B cell (primary cell): ENCODE measurements around the gene PLA2G4F. TPM values are rescaled to one million over a fixed set of nuclear protein-coding genes. Genes with fewer than 3 reads are reported as not detected.

Experiments used
- ATAC-seq: fragments of 200-7000 bp; cut with Tn5 transposase; one replicate; pipeline ENCODE4 v1.10.0; 2021; ENCODE audit warnings: low read depth, mild to moderate bottlenecking, moderate number of reproducible peaks, moderate library complexity
- CTCF ChIA-PET: fragments of 350-600 bp; sonication (Branson Sonifier 250); formaldehyde crosslinking; loops from one replicate; lab custom pipeline; 2021; ENCODE audit warnings: antibody characterized with exemption, inconsistent platforms; lab: Charles Lee
- POLR2A ChIA-PET: fragments of 350-600 bp; sonication (Branson Sonifier 250); formaldehyde crosslinking; loops from one replicate; lab custom pipeline; 2021; ENCODE audit warnings: antibody characterized with exemption; lab: Charles Lee
- DNase-seq: peaks from one replicate; pipeline ENCODE4 v3.0.0; 2013
- H2AFZ ChIP-seq: 2 replicates; pipeline ENCODE4 v1.6.1; 2012; ENCODE audit warnings: mild to moderate bottlenecking, low read depth, low read length; ENCODE audit not compliant: insufficient read depth, poor library complexity, severe bottlenecking
- H3K27ac ChIP-seq, 2 donors: 1 replicate in 1 of 2; 2 replicates in 1 of 2; pipeline ENCODE4 v1.5.1; 2012 to 2013; ENCODE audit warnings: low read length in 2 of 2, mild to moderate bottlenecking in 2 of 2, moderate library complexity in 1 of 2
- H3K27me3 ChIP-seq, 4 experiments: fragments of 200-600 bp in 1 of 4; sonication (generic) in 1 of 4; replicated peaks in 1 of 4; 1 replicate in 2 of 4; 2 replicates in 2 of 4; pipeline versions ENCODE4 v1.6.1 to v1.7.0; 2013 to 2016; ENCODE audit warnings: low read length in 3 of 4, mild to moderate bottlenecking in 2 of 4, mixed read lengths in 1 of 4, moderate library complexity in 1 of 4; ENCODE audit not compliant: insufficient read depth in 4 of 4, control insufficient read depth in 3 of 4; ENCODE audit errors: control extremely low read depth in 1 of 4
- H3K36me3 ChIP-seq, 2 experiments: replicated peaks in 1 of 2; 1 replicate in 1 of 2; 2 replicates in 1 of 2; pipeline versions ENCODE4 v1.6.1 to v1.7.1; 2013; ENCODE audit warnings: low read length in 1 of 2; ENCODE audit not compliant: insufficient read depth in 2 of 2, control insufficient read depth in 1 of 2; ENCODE audit errors: control extremely low read depth in 1 of 2, extremely low read depth in 1 of 2
- H3K4me1 ChIP-seq, 2 donors: fragments of 200-600 bp in 1 of 2; sonication (generic) in 1 of 2; 1 replicate in 1 of 2; 2 replicates in 1 of 2; pipeline versions ENCODE4 v1.5.1 to v1.6.1; 2013 to 2017; ENCODE audit warnings: low read length in 2 of 2; ENCODE audit not compliant: control insufficient read depth in 2 of 2, insufficient read depth in 2 of 2
- H3K4me2 ChIP-seq: replicated peaks from 2 replicates; pipeline ENCODE3; 2012; ENCODE audit warnings: mild to moderate bottlenecking, low read depth, low read length; ENCODE audit not compliant: poor library complexity, severe bottlenecking
- H3K4me3 ChIP-seq, 5 experiments: fragments of 200-600 bp in 1 of 5; sonication (generic) in 1 of 5; 1 replicate in 3 of 5; 2 replicates in 2 of 5; pipeline versions ENCODE4 v1.5.1 to v1.7.0; 2011 to 2016; ENCODE audit warnings: low read length in 4 of 5, mild to moderate bottlenecking in 4 of 5, low read depth in 2 of 5, control low read depth in 1 of 5, moderate library complexity in 1 of 5; ENCODE audit not compliant: insufficient read depth in 1 of 5; ENCODE audit errors: control extremely low read depth in 1 of 5, extremely low read depth in 1 of 5
- H3K79me2 ChIP-seq: fragments of 200-600 bp; sonication (generic); one replicate; pipeline ENCODE4 v1.6.0; 2016; ENCODE audit warnings: low read length; ENCODE audit not compliant: control insufficient read depth, insufficient read depth
- H3K9ac ChIP-seq: fragments of 200-600 bp; sonication (generic); 2 replicates; pipeline ENCODE4 v1.6.1; 2017; ENCODE audit warnings: mild to moderate bottlenecking, low read length, moderate library complexity
- H3K9me3 ChIP-seq, 3 donors: one replicate each; pipeline versions ENCODE4 v1.6.1 to v1.7.1; 2013; ENCODE audit warnings: low read length in 2 of 3; ENCODE audit not compliant: control insufficient read depth in 2 of 3, insufficient read depth in 1 of 3; ENCODE audit errors: control extremely low read depth in 1 of 3
- H4K20me1 ChIP-seq: 2 replicates; pipeline ENCODE4 v1.6.0; 2012; ENCODE audit warnings: mild to moderate bottlenecking, low read length; ENCODE audit not compliant: insufficient read depth, control insufficient read depth, poor library complexity, severe bottlenecking
- H3K27ac Mint-ChIP-seq: one replicate; pipeline ENCODE4 v1.8.0; 2021; ENCODE audit warnings: mixed read lengths
- H3K27me3 Mint-ChIP-seq: one replicate; pipeline ENCODE4 v1.8.0; 2021; ENCODE audit warnings: mixed read lengths
- H3K4me1 Mint-ChIP-seq: one replicate; pipeline ENCODE4 v1.8.0; 2021; ENCODE audit warnings: mixed read lengths
- H3K4me3 Mint-ChIP-seq: one replicate; pipeline ENCODE4 v1.8.0; 2021; ENCODE audit warnings: mixed read lengths
- H3K9me3 Mint-ChIP-seq: one replicate; pipeline ENCODE4 v1.8.0; 2022; ENCODE audit warnings: mixed read lengths; ENCODE audit not compliant: insufficient read depth
- CTCF ChIP-seq: fragments of 200-600 bp; IDR thresholded peaks from one replicate; pipeline ENCODE4 v1.8.0; 2022; ENCODE audit warnings: antibody characterized with exemption, mild to moderate bottlenecking
- EZH2 ChIP-seq: IDR thresholded peaks from 2 replicates; pipeline ENCODE4 v1.6.1; 2012; ENCODE audit warnings: borderline replicate concordance, low read depth, mild to moderate bottlenecking, moderate library complexity, low read length; ENCODE audit not compliant: insufficient read depth, poor library complexity, severe bottlenecking
- WGBS: methylation state at CpG from one replicate; pipeline ENCODE4 v1.1.5; 2013; ENCODE audit warnings: missing lambda C conversion rate; ENCODE audit not compliant: insufficient coverage; 5-methylcytosine and 5-hydroxymethylcytosine counted together
- intact Hi-C: fragments of 100-400 bp; cut with micrococcal nuclease; formaldehyde crosslinking; loops from one replicate; pipeline ENCODE4 v1.10.0; 2022
- polyA plus RNA-seq: library from polyadenylated mRNA; depleted of rRNA; stranded (reverse); fragments of >200 nt; gene quantifications from 2 replicates; pipeline ENCODE4 v1.2.3, GENCODE V29; 2012
- total RNA-seq, 2 donors: library from RNA; stranded (reverse); fragments of 120-200 nt in 1 of 2; gene quantifications; 1 replicate in 1 of 2; 2 replicates in 1 of 2; pipeline versions ENCODE4 v1.2.3 to v1.2.4, GENCODE V29; 2013 to 2022

The PLA2G4F gene
- total and polyA plus RNA-seq, 2 donors (not counting 1 experiment from before 2014, with no cell fraction given) = not detected

- ChIA-PET CTCF (no interaction called here), POLR2A (no interaction called here)
- no peaks in the 10 kb centered on the region for H3K9me3 Mint-ChIP-seq
- Histone ChIP-seq H3K9ac (no peak overlapping the region), H3K79me2 (no peaks in the 10 kb centered on the region), H3K27me3 (peaks cover 0 to 5% (median 0%) of the 10 kb centered on the region in 4 experiments), H3K4me2 (no peak overlapping the region), H3K9me3 (no peaks in the 10 kb centered on the region), H3K4me3 (no peak overlapping the region), H3K4me1 (no peaks in the 10 kb centered on the region), H2AFZ (no peak overlapping the region), H3K27ac (no peak overlapping the region), H3K36me3 (no peaks in the 10 kb centered on the region), H4K20me1 (no peaks in the 10 kb centered on the region)
- TF ChIP-seq CTCF = no peak
- TF ChIP-seq EZH2 = no peak
- WGBS = 96% methylated on average over 4 of the region's 9 CpGs
- ATAC-seq = no peak
- no peak for DNase-seq
- H3K4me3 Mint-ChIP-seq = no peak overlapping the region
- H3K27ac Mint-ChIP-seq = no peak overlapping the region
- H3K4me1 Mint-ChIP-seq = no peaks in the 10 kb centered on the region
- H3K27me3 Mint-ChIP-seq = peaks cover 20% of the 10 kb centered on the region
- intact Hi-C loops = no loop called here
These were observed 65.7 kb downstream of the PLA2G4F start for GRCh38 chr15:42090781-42091180.

GRCh38 chr15:42090370-42090769, 66.1 kb downstream of the PLA2G4F start:
- TF ChIP-seq CTCF (no peak), EZH2 (no peak)
- no peaks in the 10 kb centered on the region for H3K4me1 ChIP-seq
- no peak for DNase-seq
- H3K27ac ChIP-seq = no peak overlapping the region
- H3K9me3 ChIP-seq = no peaks in the 10 kb centered on the region
- peaks cover 0 to 5% (median 0%) of the 10 kb centered on the region in 4 experiments for H3K27me3 ChIP-seq
- intact Hi-C loops = no loop called here
- 60% methylated on average over 4 of the region's 7 CpGs for WGBS
- no peak overlapping the region for H3K4me2 ChIP-seq
- no peak overlapping the region for H3K27ac Mint-ChIP-seq
- no peak overlapping the region for H2AFZ ChIP-seq
- no peak overlapping the region for H3K4me3 Mint-ChIP-seq
- H3K9ac ChIP-seq = no peak overlapping the region
- ATAC-seq = no peak
- no peaks in the 10 kb centered on the region for H4K20me1 ChIP-seq
- no peaks in the 10 kb centered on the region for H3K4me1 Mint-ChIP-seq
- H3K36me3 ChIP-seq = no peaks in the 10 kb centered on the region
- no peaks in the 10 kb centered on the region for H3K9me3 Mint-ChIP-seq
- H3K4me3 ChIP-seq = no peak overlapping the region
- ChIA-PET POLR2A (no interaction called here), CTCF (no interaction called here)
- peaks cover 20% of the 10 kb centered on the region for H3K27me3 Mint-ChIP-seq
- H3K79me2 ChIP-seq = no peaks in the 10 kb centered on the region
